Endothelial cell of umbilical vein (primary cell): ENCODE data around the gene ZNF142. TPM values are rescaled to one million over a fixed set of nuclear protein-coding genes. Genes with fewer than 3 reads are reported as not detected.

ENCODE experiments used
- BruUV-seq: library from RNA; stranded (reverse); fragments of 400-500 nt; replicated peaks from 2 replicates; lab custom pipeline; 2021; lab: Mats Ljungman, UMichigan
- CTCF ChIA-PET: fragments of 300-600, 350-600 bp; sonication (Branson Sonifier 250); formaldehyde crosslinking; loops from one replicate; lab custom pipeline; 2021; ENCODE audit warnings: antibody characterized with exemption, inconsistent platforms; lab: Charles Lee
- POLR2A ChIA-PET: fragments of 300-600, 350-600 bp; sonication (Branson Sonifier 250); formaldehyde crosslinking; loops from one replicate; lab custom pipeline; 2021; ENCODE audit warnings: antibody characterized with exemption, inconsistent platforms; lab: Charles Lee
- DNase-seq: peaks from one replicate; pipeline ENCODE4 v3.0.0-alpha.2; 2011; ENCODE audit warnings: low read depth, low spot score
- FAIRE-seq: peaks from 2 replicates; lab custom pipeline; 2011; peaks lifted over from hg19 to GRCh38; lab: Jason Lieb, UNC
- H2AFZ ChIP-seq: 2 replicates; pipeline ENCODE4 v1.6.0; 2012; ENCODE audit warnings: low read depth, low read length, control low read depth, inconsistent platforms
- H3K27ac ChIP-seq: 2 replicates; pipeline ENCODE4 v1.5.1; 2011; ENCODE audit warnings: low read depth, mild to moderate bottlenecking, control low read depth, low read length, moderate library complexity; ENCODE audit not compliant: insufficient read depth
- H3K27me3 ChIP-seq, 2 experiments: 2 replicates each; pipeline versions ENCODE4 v1.6.0 to v1.6.1; 2011; ENCODE audit warnings: low read length in 2 of 2, mixed read lengths in 1 of 2; ENCODE audit not compliant: control insufficient read depth in 2 of 2, insufficient read depth in 2 of 2
- H3K36me3 ChIP-seq, 2 experiments: 2 replicates in 1 of 2; 3 replicates in 1 of 2; pipeline ENCODE4 v1.5.1; 2011; ENCODE audit warnings: low read length in 2 of 2, mild to moderate bottlenecking in 1 of 2, moderate library complexity in 1 of 2; ENCODE audit not compliant: control insufficient read depth in 2 of 2, insufficient read depth in 2 of 2; ENCODE audit errors: extremely low read depth in 1 of 2
- H3K4me1 ChIP-seq: 3 replicates; pipeline ENCODE4 v1.5.1; 2011; ENCODE audit warnings: mild to moderate bottlenecking, low read length; ENCODE audit not compliant: control insufficient read depth, insufficient read depth; ENCODE audit errors: extremely low read depth
- H3K4me2 ChIP-seq: 2 replicates; pipeline ENCODE4 v1.6.1; 2011; ENCODE audit warnings: low read length, control low read depth, mixed read lengths; ENCODE audit not compliant: insufficient read depth
- H3K4me3 ChIP-seq, 3 experiments: fragments of 200-600 bp in 1 of 3; sonication (generic), shearing (Covaris generic) in 1 of 3; replicated peaks in 1 of 3; 2 replicates each; pipeline ENCODE4 v1.5.1; 2011 to 2016; ENCODE audit warnings: control low read depth in 3 of 3, low read length in 3 of 3, mild to moderate bottlenecking in 2 of 3, inconsistent platforms in 1 of 3, low read depth in 1 of 3, moderate library complexity in 1 of 3; ENCODE audit not compliant: insufficient read depth in 1 of 3
- H3K79me2 ChIP-seq: 2 replicates; pipeline ENCODE4 v1.6.0; 2012; ENCODE audit warnings: low read length, inconsistent platforms; ENCODE audit not compliant: control insufficient read depth, insufficient read depth
- H3K9ac ChIP-seq: replicated peaks from 2 replicates; pipeline ENCODE3; 2011; ENCODE audit warnings: low read length, control low read depth; ENCODE audit not compliant: insufficient read depth; ENCODE audit errors: extremely low read depth
- H3K9me1 ChIP-seq: replicated peaks from 3 replicates; pipeline ENCODE4 v1.6.0; 2011; ENCODE audit warnings: mild to moderate bottlenecking, low read length; ENCODE audit not compliant: control insufficient read depth, insufficient read depth; ENCODE audit errors: extremely low read depth
- H3K9me3 ChIP-seq: replicated peaks from 2 replicates; pipeline ENCODE4 v1.5.1; 2012; ENCODE audit warnings: low read length, inconsistent platforms; ENCODE audit not compliant: control insufficient read depth, insufficient read depth
- H4K20me1 ChIP-seq: replicated peaks from 2 replicates; pipeline ENCODE3; 2011; ENCODE audit warnings: mild to moderate bottlenecking, low read length; ENCODE audit not compliant: control insufficient read depth, insufficient read depth; ENCODE audit errors: extremely low read depth
- EZH2 ChIP-seq: IDR thresholded peaks from 2 replicates; pipeline ENCODE4 v1.6.1; 2012; ENCODE audit warnings: borderline replicate concordance, low read depth, mild to moderate bottlenecking, moderate library complexity, low read length, inconsistent platforms; ENCODE audit not compliant: severe bottlenecking
- FOS ChIP-seq: IDR thresholded peaks from 2 replicates; pipeline ENCODE4 v1.6.1; 2011; ENCODE audit warnings: mild to moderate bottlenecking, low read length, moderate library complexity, borderline replicate concordance; ENCODE audit not compliant: insufficient read depth
- GATA2 ChIP-seq: IDR thresholded peaks from 2 replicates; pipeline ENCODE4 v1.7.0; 2011; ENCODE audit warnings: low read depth, mild to moderate bottlenecking, moderate library complexity, mixed read lengths, low read length; ENCODE audit not compliant: insufficient read length, insufficient read depth
- JUN ChIP-seq: IDR thresholded peaks from 2 replicates; pipeline ENCODE4 v1.6.1; 2011; ENCODE audit warnings: borderline replicate concordance, low read depth; ENCODE audit not compliant: insufficient read length, insufficient read depth
- MYC ChIP-seq: IDR thresholded peaks from one replicate; pipeline ENCODE4 v1.6.1; 2011; ENCODE audit warnings: mild to moderate bottlenecking, low read depth, low read length
- POLR2A ChIP-seq: IDR thresholded peaks from 2 replicates; pipeline ENCODE4 v1.6.1; 2012; ENCODE audit warnings: low read depth, mild to moderate bottlenecking, control low read depth, low read length
- POLR2AphosphoS5 ChIP-seq: IDR thresholded peaks from 2 replicates; pipeline ENCODE4 v1.6.1; 2012; ENCODE audit warnings: low read depth, mild to moderate bottlenecking, control low read depth, low read length, moderate library complexity; ENCODE audit not compliant: insufficient read depth
- dilution Hi-C: fragments of 300-500 bp; cut with MboI; formaldehyde crosslinking; loops from one replicate; pipeline ENCODE4 v1.15.0; 2019; ENCODE audit warnings: low sequenced_read_pairs; ENCODE audit not compliant: extremely low pct_ligation_motif_present
- intact Hi-C: fragments of 100-400 bp; cut with micrococcal nuclease; formaldehyde crosslinking; loops from one replicate; pipeline ENCODE4 v1.10.0; 2022
- polyA plus RNA-seq, 4 experiments: library from polyadenylated mRNA; depleted of rRNA in 3 of 4; stranded (reverse) in 3 of 4; unstranded in 1 of 4; fragments of >200 nt; gene quantifications; 2 replicates each; pipeline versions ENCODE4 v1.2.1 to v1.2.3, GENCODE V29; 2011 to 2012; ENCODE audit warnings: missing spikeins in 1 of 4
- total RNA-seq: library from RNA; stranded (reverse); gene quantifications from 2 replicates; pipeline ENCODE4 v1.2.3, GENCODE V29; 2021
- TF ChIP-seq, protein P1 (sequence below): IDR thresholded peaks from 2 replicates; pipeline ENCODE4 v1.6.1; 2011; ENCODE audit not compliant: insufficient read depth, insufficient read length
- TF ChIP-seq, protein P2 (sequence below), 2 donors: IDR thresholded peaks; 1 replicate in 1 of 2; 2 replicates in 1 of 2; pipeline ENCODE4 v1.5.1; 2011; ENCODE audit warnings: low read length in 2 of 2, mild to moderate bottlenecking in 2 of 2, moderate library complexity in 2 of 2, control low read depth in 1 of 2, inconsistent platforms in 1 of 2, low read depth in 1 of 2; ENCODE audit not compliant: insufficient read depth in 1 of 2; ENCODE audit errors: extremely low read depth in 1 of 2

ZNF142 gene
- total and polyA plus RNA-seq, 2 donors (not counting 3 experiments of a cell fraction or from before 2014, with no cell fraction given), result 14.5 to 34.5 TPM

DNA sequence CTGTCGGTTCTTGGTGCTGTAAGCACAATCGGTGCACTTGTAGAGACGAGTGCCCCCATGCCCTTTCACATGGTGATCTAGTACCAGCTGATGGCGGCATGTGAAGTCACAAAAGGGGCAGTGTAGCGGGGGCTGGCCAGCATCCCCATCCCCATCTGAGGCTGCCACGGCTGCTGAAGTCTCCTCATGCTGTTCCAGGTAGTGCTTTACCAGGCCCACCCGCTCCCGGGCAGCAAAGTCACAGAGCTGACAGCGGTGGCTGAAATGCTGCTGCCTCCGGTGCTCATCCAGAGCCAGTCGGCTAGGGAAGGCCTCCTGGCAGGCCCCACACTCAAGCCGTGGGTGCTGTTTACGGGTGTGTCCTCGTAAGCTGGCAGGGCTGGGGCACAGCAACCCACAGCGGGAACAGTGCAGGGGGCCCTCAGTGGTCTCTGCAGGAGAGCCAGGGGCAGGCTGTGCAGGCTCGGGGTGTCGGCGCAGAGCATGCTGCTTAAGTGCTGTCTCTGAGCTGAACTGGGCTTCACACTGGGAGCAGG is 17.2 kb downstream of the ZNF142 start:
- H3K27me3 ChIP-seq, result no peaks in the 10 kb centered on the region

GRCh38 chr2:218638372-218638771 is 21.1 kb downstream of the ZNF142 start:
- Histone ChIP-seq H4K20me1 (no peaks in the 10 kb centered on the region), H3K9me1 (no peaks in the 10 kb centered on the region), H2AFZ (no peak overlapping the region), H3K36me3 (peaks cover 22 to 54% of the 10 kb centered on the region in 2 experiments), H3K9me3 (no peaks in the 10 kb centered on the region), H3K4me3 (no peak overlapping the region), H3K9ac (no peak overlapping the region), H3K27me3 (no peaks in the 10 kb centered on the region), H3K4me1 (no peaks in the 10 kb centered on the region), H3K4me2 (no peak overlapping the region), H3K79me2 (no peaks in the 10 kb centered on the region), H3K27ac (no peak overlapping the region)
- TSS peak; percentile 11 for BruUV-seq
- ChIA-PET CTCF (no interaction called here), POLR2A (no interaction called here)
- intact Hi-C loops, result no loop called here
- dilution Hi-C loops, result no loop called here
- TF ChIP-seq FOS (no peak), EZH2 (no peak), MYC (no peak), JUN (no peak), GATA2 (no peak), POLR2A (no peak)
- TF ChIP-seq, protein P1, sequence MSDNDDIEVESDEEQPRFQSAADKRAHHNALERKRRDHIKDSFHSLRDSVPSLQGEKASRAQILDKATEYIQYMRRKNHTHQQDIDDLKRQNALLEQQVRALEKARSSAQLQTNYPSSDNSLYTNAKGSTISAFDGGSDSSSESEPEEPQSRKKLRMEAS, result no peak
- TF ChIP-seq, protein P2, sequence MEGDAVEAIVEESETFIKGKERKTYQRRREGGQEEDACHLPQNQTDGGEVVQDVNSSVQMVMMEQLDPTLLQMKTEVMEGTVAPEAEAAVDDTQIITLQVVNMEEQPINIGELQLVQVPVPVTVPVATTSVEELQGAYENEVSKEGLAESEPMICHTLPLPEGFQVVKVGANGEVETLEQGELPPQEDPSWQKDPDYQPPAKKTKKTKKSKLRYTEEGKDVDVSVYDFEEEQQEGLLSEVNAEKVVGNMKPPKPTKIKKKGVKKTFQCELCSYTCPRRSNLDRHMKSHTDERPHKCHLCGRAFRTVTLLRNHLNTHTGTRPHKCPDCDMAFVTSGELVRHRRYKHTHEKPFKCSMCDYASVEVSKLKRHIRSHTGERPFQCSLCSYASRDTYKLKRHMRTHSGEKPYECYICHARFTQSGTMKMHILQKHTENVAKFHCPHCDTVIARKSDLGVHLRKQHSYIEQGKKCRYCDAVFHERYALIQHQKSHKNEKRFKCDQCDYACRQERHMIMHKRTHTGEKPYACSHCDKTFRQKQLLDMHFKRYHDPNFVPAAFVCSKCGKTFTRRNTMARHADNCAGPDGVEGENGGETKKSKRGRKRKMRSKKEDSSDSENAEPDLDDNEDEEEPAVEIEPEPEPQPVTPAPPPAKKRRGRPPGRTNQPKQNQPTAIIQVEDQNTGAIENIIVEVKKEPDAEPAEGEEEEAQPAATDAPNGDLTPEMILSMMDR (IDR thresholded peaks at IDR 0.05; ENCODE audit: extremely low read depth in 1 of 2, insufficient read depth in 1 of 2, low read depth in 1 of 2, low read length in 2 of 2), result no peak
- FAIRE-seq (no peak), DNase-seq (no peak)

More for the DNA sequence above, 17.2 kb downstream of the ZNF142 start:
- FAIRE-seq (no peak), DNase-seq (no peak)
- Histone ChIP-seq H3K36me3 (peaks cover 30 to 58% of the 10 kb centered on the region in 2 experiments), H3K9ac (no peak overlapping the region), H3K27ac (no peak overlapping the region), H3K79me2 (no peaks in the 10 kb centered on the region), H4K20me1 (no peaks in the 10 kb centered on the region), H3K4me1 (peaks cover 6% of the 10 kb centered on the region), H3K4me2 (no peak overlapping the region), H2AFZ (no peak overlapping the region), H3K9me3 (no peaks in the 10 kb centered on the region), H3K4me3 (no peak overlapping the region), H3K9me1 (no peaks in the 10 kb centered on the region)
- POLR2A ChIA-PET, result no interaction called here
- dilution Hi-C loops (no loop called here), intact Hi-C loops (no loop called here)
- TF ChIP-seq, protein P1, result no peak
- peak; percentile 15 for TF ChIP-seq POLR2AphosphoS5
- BruUV-seq, result no TSS peak
- CTCF ChIA-PET, result no interaction called here
